HG02981 (cell line): ENCODE data around the gene FAM162B.
"Not testable (repeated sequence)": the region's sequence is repeated elsewhere in the genome, so short reads cannot be mapped to it uniquely, and the experiment has no call there.

Experiments
- ATAC-seq: cut with Tn5 transposase; IDR thresholded peaks from one replicate; pipeline ENCODE4 v1.9.1; 2021; ENCODE audit warnings: mild to moderate bottlenecking, moderate library complexity; ENCODE audit not compliant: unreplicated experiment

FAM162B gene

DNA sequence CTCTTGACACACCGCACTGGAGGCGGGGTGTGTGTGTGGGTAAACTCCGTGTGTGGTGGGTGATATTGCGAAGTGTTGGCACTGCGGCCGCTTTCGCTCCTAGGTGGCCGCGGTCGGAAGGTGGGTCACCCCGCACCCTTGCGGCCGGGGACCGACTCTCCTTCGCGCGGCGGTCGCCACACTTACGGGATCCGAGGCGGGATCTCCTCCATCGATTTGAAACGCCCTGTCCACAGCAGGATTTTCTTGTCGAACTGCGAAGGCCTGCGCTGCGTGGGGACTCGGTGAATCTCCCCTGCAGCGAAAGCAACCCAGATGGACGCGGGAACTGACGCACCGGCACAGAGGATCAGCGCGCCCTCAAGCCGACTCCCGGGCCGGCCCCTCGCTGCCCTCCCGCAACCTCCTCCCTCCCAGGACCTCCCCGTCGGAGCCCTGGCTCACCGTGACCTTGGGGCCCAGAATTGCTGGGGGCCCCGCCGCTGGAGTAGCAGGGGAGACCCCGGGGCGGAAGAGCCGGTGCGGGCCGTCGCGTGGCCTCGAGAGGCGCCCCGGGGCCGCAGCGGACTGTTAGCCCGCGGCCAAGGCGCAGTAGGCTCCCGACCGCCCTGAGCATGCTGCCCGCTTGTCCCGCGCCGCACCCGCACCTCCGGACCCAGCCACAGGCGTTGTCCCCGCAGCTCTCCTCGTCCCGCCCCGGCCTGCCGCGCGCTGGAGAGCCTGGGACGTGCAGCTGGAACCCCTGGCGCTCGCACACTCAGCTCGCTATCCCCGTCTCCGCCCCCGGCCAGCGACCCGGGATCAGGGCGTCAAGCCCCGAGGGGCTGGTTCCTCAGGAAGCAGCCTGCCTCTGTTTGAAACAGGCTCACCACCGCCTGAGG is at the start of gene FAM162B:
Gene FAM162B, minus strand, starts transcription at position 759 of the 881 bp plus-strand sequence. Its CDS starts 143 bp downstream, at position 616.
- no peak for ATAC-seq

DNA sequence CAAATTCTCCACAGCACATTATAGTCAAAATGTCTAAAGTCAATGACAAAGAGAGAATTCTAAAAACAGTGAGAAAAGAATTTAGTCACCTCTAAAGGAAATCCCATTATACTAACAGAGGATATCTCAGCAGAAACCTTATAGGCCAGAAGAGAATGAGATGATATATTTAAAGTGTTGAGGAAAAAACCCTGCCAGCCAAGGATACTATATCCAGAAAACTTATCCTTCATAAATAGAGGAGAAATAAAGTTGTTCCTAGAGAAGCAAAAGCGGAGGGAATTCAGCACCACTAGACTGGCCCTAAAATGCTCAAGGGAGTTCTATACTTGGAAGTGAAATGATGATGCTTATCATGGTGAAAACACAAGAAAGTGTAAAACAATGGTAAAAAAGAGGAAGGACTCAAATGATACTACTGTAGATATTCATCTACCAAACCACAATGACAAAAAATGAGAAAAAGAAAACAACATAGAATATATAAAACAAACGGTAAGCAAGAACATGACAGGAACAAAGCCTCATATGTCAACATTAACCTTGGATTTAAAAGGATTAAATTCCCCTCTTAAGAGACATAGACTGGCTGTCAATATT is 46.6 kb upstream of the FAM162B start:
- ATAC-seq, result no peak

DNA sequence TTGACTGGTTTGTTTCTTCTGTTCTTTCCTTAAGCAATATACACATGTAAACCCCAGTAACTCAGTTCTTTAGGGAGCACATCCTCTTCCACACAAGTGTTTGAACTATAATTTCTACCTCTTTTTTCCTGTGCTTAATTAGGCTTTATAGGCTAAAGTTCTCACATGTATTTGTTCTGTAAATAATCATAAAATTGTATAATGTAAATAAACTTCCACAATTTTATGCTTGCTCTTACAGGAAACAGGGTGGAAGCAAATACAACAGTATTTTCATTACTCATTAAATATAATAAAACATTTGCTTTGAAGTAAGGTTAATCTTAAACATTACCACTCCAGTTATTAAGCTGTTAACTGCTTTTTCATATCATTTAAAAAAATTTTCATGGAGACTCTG is 36.5 kb upstream of the FAM162B start:
- ATAC-seq, result no peak

DNA sequence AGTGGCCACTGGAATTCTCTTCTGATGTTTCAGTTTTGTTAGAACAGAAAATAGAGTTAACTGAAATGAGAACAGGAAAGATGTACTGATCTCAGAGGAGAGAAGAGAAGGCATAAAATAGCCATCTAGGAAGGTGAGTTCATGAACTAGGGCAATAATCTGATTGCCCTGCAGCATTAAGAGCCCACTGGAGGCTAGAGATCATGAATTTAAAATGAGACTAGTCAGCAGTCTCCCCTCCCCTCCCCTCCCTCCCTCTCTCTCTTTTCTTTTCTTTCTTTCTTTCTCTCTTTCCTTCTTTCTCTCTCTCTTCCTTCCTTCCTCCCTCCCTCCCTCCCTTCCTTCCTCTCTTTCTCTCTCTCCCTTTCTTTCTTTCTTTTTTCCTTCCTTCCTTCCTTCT is 34.4 kb upstream of the FAM162B start:
- no peak for ATAC-seq

DNA sequence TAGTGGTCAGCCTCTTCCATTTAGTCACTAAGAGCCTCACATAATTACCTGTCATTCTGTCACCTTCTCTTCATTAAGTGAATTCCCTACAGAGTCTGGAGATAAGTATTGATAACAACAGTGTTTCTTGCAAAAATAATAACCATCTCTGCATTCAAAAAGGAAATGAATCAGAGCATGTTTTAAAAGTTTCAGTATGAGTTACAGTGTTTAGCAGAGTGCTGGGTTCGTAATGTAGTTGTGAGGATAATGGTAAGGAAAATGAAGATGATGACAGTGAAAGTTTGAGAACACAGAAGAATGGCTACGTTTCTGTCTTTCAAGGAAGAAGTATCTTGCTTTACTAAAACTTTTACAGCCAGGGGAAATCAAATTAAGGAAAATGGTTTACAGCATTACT is 32.1 kb upstream of the FAM162B start:
- no peak for ATAC-seq

DNA sequence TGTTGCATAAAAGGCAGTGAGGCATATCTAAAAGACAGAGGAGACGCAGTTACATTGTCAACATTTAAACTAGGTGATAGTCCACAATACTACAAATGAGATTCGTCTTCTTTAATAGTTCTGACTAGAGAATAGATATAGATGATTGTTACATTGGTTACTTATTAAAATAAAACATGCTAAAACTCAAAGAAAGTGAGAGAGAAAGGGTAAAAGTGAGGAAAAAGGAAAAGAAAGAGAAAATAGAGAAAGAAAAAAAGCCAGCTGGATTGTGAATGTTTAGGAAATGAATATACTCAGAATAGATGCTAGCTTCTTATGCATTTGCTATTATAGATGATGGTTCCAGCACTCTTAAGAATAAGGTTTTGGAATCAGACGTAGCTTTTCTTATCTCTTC is 27.7 kb upstream of the FAM162B start:
- ATAC-seq, result no peak

DNA sequence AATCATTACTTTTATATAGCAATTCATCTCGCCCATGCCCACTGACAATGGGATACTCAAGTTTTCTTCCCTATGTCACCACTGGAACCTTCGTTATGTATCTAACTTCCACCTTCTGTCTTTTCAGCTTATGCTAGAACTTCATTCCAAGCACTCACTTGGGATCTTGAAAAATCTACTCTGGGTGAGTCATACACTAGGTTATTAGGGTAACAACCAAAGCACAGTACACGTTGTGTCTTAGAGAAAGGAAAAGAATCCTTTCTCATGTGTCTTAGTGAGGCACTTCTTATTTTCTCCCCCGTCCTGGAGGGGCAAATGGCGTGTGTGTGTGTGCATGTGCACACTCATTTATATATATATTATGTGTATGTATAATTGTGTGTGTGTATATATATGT is 18.3 kb upstream of the FAM162B start:
- no peak for ATAC-seq

DNA sequence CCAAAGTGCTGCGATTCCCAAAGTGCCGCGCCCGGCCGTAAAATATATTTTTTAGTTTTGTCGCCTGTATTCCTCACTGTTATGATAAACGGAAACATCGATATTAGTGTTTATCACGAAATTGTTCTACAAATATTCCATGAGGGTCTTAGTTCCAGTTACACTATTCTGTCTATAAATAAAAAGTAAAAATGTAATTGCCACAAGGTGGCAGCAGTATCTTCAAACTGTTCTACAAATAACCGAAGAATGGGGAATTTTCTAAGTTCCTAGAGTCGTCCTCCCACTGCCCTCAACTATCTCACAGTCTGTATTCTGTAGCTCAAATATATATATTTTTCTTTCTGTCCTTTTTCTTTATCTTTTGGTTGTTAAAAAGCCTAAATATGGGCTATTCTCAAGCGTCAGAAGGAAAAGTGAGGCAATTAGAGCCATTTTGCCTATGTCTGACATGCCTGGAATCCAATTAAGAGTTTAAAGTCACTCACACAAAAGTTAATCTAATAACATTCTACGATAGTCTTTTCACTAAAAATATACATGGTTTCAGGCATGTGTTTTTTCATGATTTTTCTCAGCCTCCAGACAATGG is 14.2 kb upstream of the FAM162B start:
- no peak for ATAC-seq

DNA sequence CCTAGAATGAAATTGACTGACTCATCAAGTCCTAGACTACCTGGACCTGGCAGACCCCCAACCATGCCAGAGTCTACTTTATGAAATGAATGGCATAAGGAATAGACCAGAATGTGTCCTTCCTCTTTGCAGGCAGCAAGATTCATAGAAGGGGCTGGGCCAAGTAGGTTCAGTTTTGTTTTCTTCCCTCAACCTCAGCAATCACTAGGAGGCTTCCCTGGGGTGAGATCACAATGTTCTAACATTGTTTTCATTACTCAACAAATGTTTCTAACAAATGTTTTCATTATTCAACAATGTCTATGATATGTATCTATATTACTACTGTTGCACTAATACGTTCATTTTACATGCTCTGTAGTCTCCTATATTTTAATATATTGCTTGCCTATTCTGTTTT is 8.4 kb upstream of the FAM162B start:
- no peak for ATAC-seq

DNA sequence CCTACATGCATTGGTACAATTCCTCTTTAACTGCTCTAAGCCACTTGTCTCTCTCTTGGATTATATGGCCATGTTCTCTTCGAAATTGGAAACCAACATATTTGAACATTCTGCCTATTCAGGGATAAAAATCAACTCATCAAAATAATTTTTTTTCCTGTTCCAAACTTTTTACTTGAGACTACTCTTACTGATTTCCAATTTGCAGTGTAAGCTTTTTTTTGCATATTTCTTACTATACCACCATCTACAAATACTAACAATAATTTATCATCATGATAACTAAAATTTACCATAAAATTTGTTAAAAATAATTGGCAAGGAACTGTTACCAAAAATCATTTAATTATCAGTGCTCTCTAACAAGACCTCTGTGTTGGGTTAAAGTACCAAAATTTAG is 6.9 kb upstream of the FAM162B start:
- ATAC-seq, result no peak

DNA sequence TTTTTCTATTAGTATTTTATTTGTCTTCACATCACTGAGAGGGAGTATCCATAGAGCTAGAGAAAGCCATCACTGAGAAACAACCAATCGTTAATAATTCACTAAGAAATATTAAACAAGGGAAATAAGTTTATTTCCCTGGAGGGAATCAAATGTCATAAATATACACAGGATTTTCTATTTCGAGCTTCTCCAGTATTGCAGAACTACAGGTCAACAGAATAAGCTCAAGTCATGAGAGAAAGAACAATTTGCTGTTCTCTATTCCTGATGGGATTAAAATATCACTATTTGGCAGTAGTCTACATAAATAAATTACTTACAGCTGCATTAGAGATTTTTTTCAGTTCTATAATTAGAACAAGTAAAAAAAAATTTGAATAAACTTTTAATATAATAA is 2.2 kb upstream of the FAM162B start:
- ATAC-seq, result no peak

DNA sequence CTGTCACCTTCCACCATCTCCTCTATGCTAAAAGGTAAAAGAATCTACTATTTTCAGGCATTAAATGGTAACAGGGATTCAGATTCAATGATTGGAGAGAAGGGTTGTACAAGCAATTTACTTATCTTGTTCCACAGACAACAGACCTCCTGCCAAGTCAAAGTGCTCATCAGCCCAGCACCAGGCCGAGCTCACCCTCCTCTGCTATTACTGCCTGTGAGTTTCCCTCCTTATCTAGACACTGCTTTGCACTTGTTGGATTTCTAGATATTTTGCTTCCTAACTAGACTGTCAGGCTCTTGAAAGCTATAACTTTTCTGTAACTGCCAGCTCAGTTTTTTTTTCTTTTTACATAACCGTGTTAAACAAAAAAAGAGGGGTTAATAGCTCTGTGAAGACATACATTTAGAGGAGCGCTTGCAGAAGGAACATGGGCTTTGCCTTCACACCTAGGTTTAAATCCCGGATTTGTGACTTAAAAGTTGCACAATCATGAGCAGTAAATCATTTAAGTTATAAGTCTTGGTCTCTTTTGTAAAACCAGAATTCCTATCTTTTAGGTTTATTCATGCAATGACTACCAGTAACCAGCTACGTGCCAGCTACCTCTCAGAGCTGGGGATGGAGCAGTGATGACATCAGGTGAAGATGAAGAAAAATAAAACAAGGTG is 1.1 kb upstream of the FAM162B start:
- ATAC-seq, result no peak

DNA sequence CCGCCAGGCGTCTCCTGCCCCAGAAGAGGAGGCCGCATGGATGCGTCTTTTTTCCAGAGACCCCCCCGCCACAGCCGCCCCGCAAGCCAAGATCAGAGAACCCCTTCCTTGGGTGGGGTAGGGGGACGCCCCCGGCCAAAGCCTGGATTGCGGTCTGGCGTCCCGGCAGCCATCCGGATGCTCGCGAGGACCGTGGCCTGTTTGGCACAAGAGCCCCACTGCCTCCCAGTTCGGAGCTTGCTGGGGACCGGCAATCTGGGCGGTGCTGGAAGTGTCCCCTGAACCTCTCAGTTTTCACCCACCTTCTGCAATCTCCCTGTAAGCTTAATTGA is 924 bp downstream of the FAM162B start:
- no peak for ATAC-seq

DNA sequence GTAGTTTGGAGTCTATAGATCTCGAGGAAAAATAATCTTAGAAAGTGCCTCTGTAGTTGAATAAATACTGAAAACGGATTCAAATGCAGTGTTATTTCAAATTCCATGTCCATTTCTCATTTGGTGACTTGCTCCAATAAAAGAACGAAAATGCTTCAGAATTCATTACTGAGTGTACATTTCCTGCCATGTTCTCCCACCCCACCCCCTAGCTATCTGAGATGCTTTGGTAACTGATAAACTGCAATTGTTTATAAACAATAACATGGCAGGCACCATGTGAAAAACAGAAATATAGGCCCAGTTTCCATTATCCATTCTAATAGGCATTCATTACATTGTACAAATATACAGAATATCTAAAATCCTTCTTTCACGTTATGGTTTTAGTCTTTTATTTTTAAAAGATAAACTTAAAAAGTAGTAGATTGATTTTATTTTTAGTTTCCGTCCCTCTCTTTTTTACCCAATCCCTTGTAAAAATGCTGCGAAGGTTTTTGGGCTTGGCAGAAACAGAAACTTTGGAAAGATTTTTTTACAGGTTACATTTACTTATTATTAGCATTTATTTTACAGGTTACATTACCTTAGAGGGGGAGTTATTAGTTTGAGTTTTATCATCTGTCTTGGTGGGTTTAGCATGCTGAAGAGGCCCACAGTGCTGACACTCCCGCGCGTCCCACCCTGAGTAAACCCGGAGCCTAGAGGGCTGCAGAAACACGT is 1.5 kb downstream of the FAM162B start:
- ATAC-seq, result no peak

DNA sequence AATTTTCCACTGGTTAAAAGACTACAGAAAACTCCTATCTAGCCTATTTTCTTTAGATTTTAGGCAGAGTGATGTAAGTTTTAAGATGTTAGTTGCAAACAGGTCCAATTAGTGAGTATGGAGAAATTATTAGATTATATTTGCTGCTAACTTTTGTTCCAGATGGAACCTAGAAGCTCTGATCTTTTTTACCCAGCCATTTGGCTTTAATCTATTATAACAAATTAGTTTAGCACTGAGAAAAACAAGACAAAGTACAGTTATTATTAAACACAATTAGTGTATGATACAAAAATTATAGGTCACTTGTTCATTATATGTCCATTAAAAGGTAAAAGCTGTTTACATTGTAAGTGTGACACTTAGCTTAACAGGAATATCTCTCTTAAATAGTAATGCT is 2.5 kb downstream of the FAM162B start:
- no peak for ATAC-seq

DNA sequence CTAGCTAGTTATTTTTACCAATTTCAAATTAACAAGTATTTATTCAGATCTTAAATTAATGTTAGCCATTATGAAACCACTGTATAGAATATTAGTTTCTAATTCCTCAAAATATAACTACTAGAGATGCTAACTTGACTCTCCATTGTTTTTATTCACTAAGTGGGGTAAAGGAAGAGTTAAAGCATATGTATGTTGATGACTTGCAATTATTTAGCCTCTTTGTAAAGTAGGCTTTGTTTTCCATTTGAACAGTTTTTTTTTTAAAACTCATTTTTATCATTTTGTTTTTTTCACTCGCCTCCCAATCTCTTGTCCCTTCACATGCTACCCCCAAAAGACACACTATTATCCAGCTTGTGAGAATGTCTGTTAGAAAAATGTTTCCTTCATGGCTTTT is 3.3 kb downstream of the FAM162B start:
- ATAC-seq, result no peak

DNA sequence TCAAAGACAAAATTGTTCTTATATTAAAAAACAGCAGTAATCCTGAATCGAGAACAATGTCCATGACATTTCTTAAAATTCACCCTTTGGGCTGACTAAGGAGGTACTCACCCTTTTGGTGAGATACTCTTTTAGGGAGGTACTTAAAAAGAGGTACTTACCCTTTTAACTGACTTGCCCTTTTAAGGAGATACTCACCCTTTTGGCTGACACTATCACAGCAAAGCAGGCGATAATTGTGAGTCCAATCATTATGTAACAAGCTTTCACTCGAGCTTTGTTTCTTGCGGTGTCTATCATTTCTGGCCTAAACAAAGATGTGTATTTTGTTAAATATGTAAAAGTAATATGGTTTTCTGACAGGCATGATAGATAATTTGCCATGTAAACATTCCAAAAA is 3.7 kb downstream of the FAM162B start:
- no peak for ATAC-seq

DNA sequence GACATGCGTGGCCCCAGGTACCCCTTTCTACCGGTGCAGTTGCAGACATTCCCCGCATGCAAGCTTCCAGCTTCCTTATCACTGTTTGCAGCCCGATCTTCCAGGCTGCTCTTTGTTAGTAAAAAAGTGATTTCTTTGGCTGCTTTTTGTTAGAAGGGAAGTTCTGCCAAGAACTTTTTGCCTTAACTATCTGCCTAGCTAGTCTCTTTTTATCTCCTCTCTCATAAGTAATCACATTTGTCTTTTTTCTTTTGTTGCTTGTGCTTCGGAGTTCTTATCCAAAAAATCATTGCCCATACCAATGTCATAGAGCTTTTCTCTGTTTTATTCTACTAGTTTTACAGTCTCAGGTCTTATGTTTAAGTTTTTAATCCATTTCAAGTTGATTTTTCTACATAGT is 20.3 kb downstream of the FAM162B start:
- no peak for ATAC-seq

DNA sequence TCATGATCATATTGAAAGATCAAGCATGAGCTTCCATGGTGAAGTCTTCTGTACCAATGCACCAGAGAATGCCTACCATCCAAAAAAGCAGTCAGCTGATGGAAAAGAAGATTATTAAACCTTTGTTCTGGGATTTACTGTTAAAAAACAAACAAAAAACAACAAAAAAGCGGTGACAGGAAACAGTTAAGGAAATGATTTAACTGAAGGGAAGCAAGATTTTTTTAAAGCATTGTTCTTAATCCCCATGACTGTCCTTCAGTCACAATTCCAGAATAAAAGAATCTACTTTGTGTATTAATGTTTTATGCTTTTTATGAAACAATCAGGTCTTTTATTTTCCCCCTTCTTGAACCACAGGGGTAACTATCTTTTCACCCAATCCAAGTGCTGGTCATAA is 23.9 kb downstream of the FAM162B start:
- no peak for ATAC-seq

DNA sequence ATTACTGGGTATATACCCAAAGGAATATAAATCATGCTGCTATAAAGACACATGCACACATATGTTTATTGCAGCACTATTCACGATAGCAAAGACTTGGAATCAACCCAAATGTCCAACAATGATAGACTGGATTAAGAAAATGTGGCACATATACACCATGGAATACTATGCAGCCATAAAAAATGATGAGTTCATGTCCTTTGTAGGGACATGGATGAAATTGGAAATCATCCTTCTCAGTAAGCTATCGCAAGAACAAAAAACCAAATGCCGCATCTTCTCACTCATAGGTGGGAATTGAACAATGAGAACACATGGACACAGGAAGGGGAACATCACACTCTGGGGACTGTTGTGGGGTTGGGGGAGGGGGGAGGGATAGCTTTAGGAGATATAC is 25.0 kb downstream of the FAM162B start:
- ATAC-seq, result not testable (repeated sequence)

DNA sequence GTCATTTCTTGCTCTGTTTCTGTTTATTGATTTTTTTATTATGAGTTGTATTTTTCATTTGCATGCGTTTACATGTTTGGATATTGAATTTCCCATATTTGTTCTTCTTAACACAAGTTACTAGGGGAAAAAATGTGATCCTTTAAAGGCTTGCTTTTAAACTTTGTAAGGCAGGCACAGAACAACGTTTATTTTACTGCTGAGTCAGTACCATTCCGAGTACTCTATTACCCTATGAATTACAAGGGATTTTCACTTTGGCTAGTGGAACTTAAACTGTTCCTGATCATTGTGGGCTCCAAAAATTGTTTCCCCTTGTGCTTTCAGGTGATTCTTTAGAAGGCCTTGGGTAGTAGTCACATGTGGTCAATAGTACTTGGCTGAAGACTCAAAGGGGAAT is 28.5 kb downstream of the FAM162B start:
- ATAC-seq, result no peak
